ENCODE results near the gene RPL13. TPM values are rescaled to one million over a fixed set of nuclear protein-coding genes. Genes with fewer than 3 reads are reported as not detected.
A peak's percentile ranks its signal among the peaks of the same experiment; 100 is the strongest.

Gene RPL13
- 1,000 to 10,000 TPM; 1,763 to 2,076 TPM for total RNA-seq

- Mint-ChIP-seq H3K4me1 (peaks cover 54% of the 10 kb centered on the region), H3K4me3 (peak within 1 kb of the TSS; percentile 96), H3K27me3 (no peaks in the 10 kb centered on the region), H3K9me3 (no peaks in the 10 kb centered on the region), H3K27ac (peak within 1 kb of the TSS; percentile 100), H3K36me3 (ENCODE audit: low read depth) (peaks cover 44% of the 10 kb centered on the region)
- peak; percentile 96 for DNase-seq
- CTCF ChIA-PET: no interaction called here
- POLR2A ChIA-PET: no interaction called here
Measured at GRCh38 chr16:89560378-89561141, at the start of gene RPL13. Gene RPL13, plus strand, starts transcription at chr16:89560682. Its CDS starts 278 bp downstream, at chr16:89560960.

GRCh38 chr16:89511374-89511773 is 49.1 kb upstream of the RPL13 start:
- no peaks in the 10 kb centered on the region for H3K9me3 Mint-ChIP-seq
- no peak for DNase-seq
- ChIA-PET CTCF (interaction anchor here (0.5 to 1.7 kb wide), 3 partner anchors 54 to 330 kb away, joined by 3 to 4 read pairs (median 3); no protein-coding TSS in a partner anchor), POLR2A (no interaction called here)
- peaks cover 28% of the 10 kb centered on the region for H3K4me1 Mint-ChIP-seq
- H3K27ac Mint-ChIP-seq: no peak overlapping the region
- peaks cover 19% of the 10 kb centered on the region for H3K36me3 Mint-ChIP-seq (ENCODE audit: low read depth)
- H3K4me3 Mint-ChIP-seq: no peak overlapping the region
- no peaks in the 10 kb centered on the region for H3K27me3 Mint-ChIP-seq

GRCh38 chr16:89512453-89512852 is 48.0 kb upstream of the RPL13 start:
- H3K4me3 Mint-ChIP-seq: no peak overlapping the region
- H3K27ac Mint-ChIP-seq: no peak overlapping the region
- peaks cover 18% of the 10 kb centered on the region for H3K4me1 Mint-ChIP-seq
- H3K9me3 Mint-ChIP-seq: no peaks in the 10 kb centered on the region
- POLR2A ChIA-PET: no interaction called here
- H3K36me3 Mint-ChIP-seq (ENCODE audit: low read depth): peaks cover 27% of the 10 kb centered on the region
- CTCF ChIA-PET: no interaction called here
- H3K27me3 Mint-ChIP-seq: no peaks in the 10 kb centered on the region
- no peak for DNase-seq

GRCh38 chr16:89517128-89517527 is 43.4 kb upstream of the RPL13 start:
- Mint-ChIP-seq H3K9me3 (no peaks in the 10 kb centered on the region), H3K27me3 (no peaks in the 10 kb centered on the region), H3K4me1 (peaks cover 2% of the 10 kb centered on the region), H3K4me3 (no peak overlapping the region), H3K36me3 (ENCODE audit: low read depth) (peaks cover 45% of the 10 kb centered on the region), H3K27ac (no peak overlapping the region)
- no peak for DNase-seq
- POLR2A ChIA-PET: no interaction called here
- CTCF ChIA-PET: interaction anchor here (1.1 kb wide), 1 partner anchor 17 kb away, joined by 7 read pairs; no protein-coding TSS in a partner anchor

GRCh38 chr16:89519881-89520280 is 40.6 kb upstream of the RPL13 start:
- ChIA-PET CTCF (interaction anchor here (0.6 kb wide), 1 partner anchor 137 kb away, joined by 3 read pairs; no protein-coding TSS in a partner anchor), POLR2A (no interaction called here)
- Mint-ChIP-seq H3K27ac (no peak overlapping the region), H3K4me1 (peaks cover 2% of the 10 kb centered on the region), H3K27me3 (no peaks in the 10 kb centered on the region), H3K36me3 (ENCODE audit: low read depth) (peaks cover 48% of the 10 kb centered on the region), H3K4me3 (no peak overlapping the region), H3K9me3 (no peaks in the 10 kb centered on the region)
- no peak for DNase-seq

GRCh38 chr16:89522287-89522686 is 38.2 kb upstream of the RPL13 start:
- CTCF ChIA-PET: no interaction called here
- Mint-ChIP-seq H3K36me3 (ENCODE audit: low read depth) (peaks cover 55% of the 10 kb centered on the region), H3K4me1 (peaks cover 2% of the 10 kb centered on the region), H3K4me3 (no peak overlapping the region), H3K27me3 (no peaks in the 10 kb centered on the region), H3K27ac (no peak overlapping the region), H3K9me3 (no peaks in the 10 kb centered on the region)
- no peak for DNase-seq
- POLR2A ChIA-PET: no interaction called here

GRCh38 chr16:89523680-89524344 is 36.7 kb upstream of the RPL13 start:
- Mint-ChIP-seq H3K36me3 (ENCODE audit: low read depth) (peaks cover 53% of the 10 kb centered on the region), H3K27me3 (no peaks in the 10 kb centered on the region), H3K9me3 (no peaks in the 10 kb centered on the region), H3K4me1 (no peaks in the 10 kb centered on the region), H3K27ac (no peak overlapping the region), H3K4me3 (no peak overlapping the region)
- POLR2A ChIA-PET: no interaction called here
- CTCF ChIA-PET: no interaction called here
- DNase-seq: no peak

GRCh38 chr16:89525146-89525913 is 35.2 kb upstream of the RPL13 start:
- H3K9me3 Mint-ChIP-seq: no peaks in the 10 kb centered on the region
- ChIA-PET POLR2A (no interaction called here), CTCF (interaction anchor here (1.2 to 1.7 kb wide), 2 partner anchors 13 to 16 kb away, joined by 6 read pairs; no protein-coding TSS in a partner anchor)
- peaks cover 45% of the 10 kb centered on the region for H3K36me3 Mint-ChIP-seq (ENCODE audit: low read depth)
- no peaks in the 10 kb centered on the region for H3K27me3 Mint-ChIP-seq
- no peaks in the 10 kb centered on the region for H3K4me1 Mint-ChIP-seq
- no peak for DNase-seq
- H3K4me3 Mint-ChIP-seq: no peak overlapping the region
- no peak overlapping the region for H3K27ac Mint-ChIP-seq

GRCh38 chr16:89529097-89529496 is 31.4 kb upstream of the RPL13 start:
- Mint-ChIP-seq H3K4me1 (peaks cover 9% of the 10 kb centered on the region), H3K27me3 (no peaks in the 10 kb centered on the region), H3K27ac (no peak overlapping the region), H3K4me3 (no peak overlapping the region), H3K36me3 (ENCODE audit: low read depth) (peaks cover 53% of the 10 kb centered on the region), H3K9me3 (no peaks in the 10 kb centered on the region)
- ChIA-PET POLR2A (no interaction called here), CTCF (interaction anchor here (1.0 kb wide), 1 partner anchor 12 kb away, joined by 5 read pairs; no protein-coding TSS in a partner anchor)
- DNase-seq: no peak

GRCh38 chr16:89530401-89531381 is 29.8 kb upstream of the RPL13 start:
- peaks cover 59% of the 10 kb centered on the region for H3K36me3 Mint-ChIP-seq (ENCODE audit: low read depth)
- POLR2A ChIA-PET: no interaction called here

GRCh38 chr16:89531821-89532526 is 28.5 kb upstream of the RPL13 start:
- peaks cover 50% of the 10 kb centered on the region for H3K36me3 Mint-ChIP-seq (ENCODE audit: low read depth)
- POLR2A ChIA-PET: no interaction called here

More at GRCh38 chr16:89530401-89531381, 29.8 kb upstream of the RPL13 start:
- Mint-ChIP-seq H3K9me3 (no peaks in the 10 kb centered on the region), H3K27me3 (no peaks in the 10 kb centered on the region), H3K4me1 (peaks cover 24% of the 10 kb centered on the region), H3K4me3 (no peak overlapping the region), H3K27ac (no peak overlapping the region)
- DNase-seq: no peak
- CTCF ChIA-PET: interaction anchor here (0.6 to 1.2 kb wide), 3 partner anchors 26 to 174 kb away, joined by 3 to 4 read pairs (median 3); no protein-coding TSS in a partner anchor

More at GRCh38 chr16:89531821-89532526, 28.5 kb upstream of the RPL13 start:
- Mint-ChIP-seq H3K4me3 (no peak overlapping the region), H3K27ac (no peak overlapping the region), H3K9me3 (no peaks in the 10 kb centered on the region), H3K27me3 (no peaks in the 10 kb centered on the region), H3K4me1 (peaks cover 24% of the 10 kb centered on the region)
- CTCF ChIA-PET: no interaction called here
- DNase-seq: no peak
